Neural progenitor cell (in vitro differentiated cells): ENCODE results near the gene ZNF135.

Experiments
- CTCF ChIP-seq: fragments of 200-600 bp; sonication (generic); IDR thresholded peaks from 2 replicates; pipeline ENCODE4 v1.5.1; 2017; ENCODE audit warnings: antibody characterized with exemption, mild to moderate bottlenecking
- EZH2 ChIP-seq: fragments of 200-600 bp; sonication (generic); IDR thresholded peaks from 2 replicates; pipeline ENCODE4 v1.6.1; 2017; ENCODE audit warnings: antibody characterized with exemption, mild to moderate bottlenecking, moderate library complexity

- TF ChIP-seq CTCF (no peak), EZH2 (no peak)
Measured at GRCh38 chr19:58056861-58057260, 2.2 kb upstream of the ZNF135 start.
